Camera-type eye (tissue), 1 donor: ENCODE results near the gene SLC22A4. TPM values are rescaled to one million over a fixed set of nuclear protein-coding genes. Genes with fewer than 3 reads are reported as not detected.

ENCODE experiments used
- total RNA-seq: library from RNA; depleted of rRNA; stranded (reverse); fragments of >200 nt; gene quantifications from one replicate; pipeline ENCODE4 v1.2.3, GENCODE V29; 2014

SLC22A4 gene
- 4.0 TPM for total RNA-seq

DNA sequence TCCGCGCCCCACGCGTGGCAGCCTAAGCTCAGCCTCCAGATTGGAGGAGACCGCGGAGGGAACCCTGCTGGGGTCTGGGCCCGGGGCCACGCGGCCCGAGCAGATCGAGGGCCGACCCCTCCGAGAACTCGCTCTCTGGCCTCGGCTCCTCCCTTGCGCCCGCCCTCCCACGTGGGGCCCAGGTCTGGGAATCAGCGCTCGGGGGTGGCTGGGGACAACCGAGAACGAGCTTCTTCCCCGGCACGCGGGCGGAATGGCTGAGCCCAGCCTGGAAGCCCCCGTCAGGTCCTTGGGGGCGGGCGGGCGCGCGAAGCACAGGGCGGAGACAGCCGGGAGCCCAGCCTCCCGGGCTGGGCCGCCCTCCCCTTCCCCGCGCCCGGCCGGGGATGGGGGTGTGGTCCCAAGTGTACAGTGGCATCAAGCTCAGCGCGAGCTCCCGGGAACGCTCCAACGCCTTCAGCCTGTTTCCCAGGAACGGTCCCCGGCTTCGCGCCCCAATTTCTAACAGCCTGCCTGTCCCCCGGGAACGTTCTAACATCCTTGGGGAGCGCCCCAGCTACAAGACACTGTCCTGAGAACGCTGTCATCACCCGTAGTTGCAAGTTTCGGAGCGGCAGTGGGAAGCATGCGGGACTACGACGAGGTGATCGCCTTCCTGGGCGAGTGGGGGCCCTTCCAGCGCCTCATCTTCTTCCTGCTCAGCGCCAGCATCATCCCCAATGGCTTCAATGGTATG is at the start of gene SLC22A4:
TSS of gene SLC22A4 (plus strand) at position 403 of the 736 bp plus-strand sequence. CDS start at position 626, 223 bp downstream.

DNA sequence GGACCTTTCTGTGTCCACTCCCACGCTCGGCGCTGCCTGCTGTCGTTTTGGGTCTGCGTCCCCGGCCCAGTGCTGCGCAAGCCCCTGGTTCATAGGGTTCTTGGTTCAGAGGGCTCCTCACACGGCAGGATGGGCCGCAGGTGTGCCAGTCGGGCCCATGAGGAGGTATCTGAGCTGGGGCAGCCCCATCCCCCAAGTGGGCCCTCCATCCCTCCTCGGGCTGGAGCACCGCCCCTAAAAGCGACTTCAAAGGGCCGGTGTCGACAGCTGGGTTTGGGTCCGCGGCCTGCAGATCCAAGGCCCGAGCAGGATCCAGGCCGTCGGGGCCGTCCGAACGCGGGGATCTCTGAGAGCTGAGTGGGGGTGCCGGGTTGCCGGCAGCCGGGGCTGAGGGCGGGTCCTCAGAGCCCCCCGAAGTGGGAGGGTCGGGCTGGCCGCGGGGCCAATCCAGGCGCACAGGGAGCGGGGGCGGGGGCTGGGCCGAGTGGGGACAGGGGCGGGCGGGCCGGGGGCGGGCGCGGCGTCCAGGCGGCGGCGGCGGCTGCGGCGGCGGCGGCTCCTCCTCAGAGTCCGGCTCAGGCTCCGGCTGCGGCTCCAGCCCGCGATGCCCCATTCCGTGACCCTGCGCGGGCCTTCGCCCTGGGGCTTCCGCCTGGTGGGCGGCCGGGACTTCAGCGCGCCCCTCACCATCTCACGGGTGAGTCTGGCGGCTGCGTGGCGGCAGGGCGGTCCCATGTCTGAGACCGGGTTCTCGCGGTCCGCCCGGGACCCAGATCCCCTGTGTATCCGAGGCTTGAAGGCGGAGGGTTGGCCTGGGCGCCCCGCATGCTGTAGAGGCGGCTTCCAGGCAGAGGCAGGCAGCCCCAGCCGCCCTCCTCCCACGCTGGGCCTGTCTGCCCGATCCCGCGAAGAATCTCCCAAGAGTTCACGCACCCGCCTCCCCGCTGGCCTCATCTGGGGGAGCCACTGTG is 36.8 kb upstream of the SLC22A4 start, which contains the start of gene PDLIM4:
TSS of gene PDLIM4 (plus strand) at position 566 of the 971 bp plus-strand sequence. CDS start at position 605, 39 bp downstream.

DNA sequence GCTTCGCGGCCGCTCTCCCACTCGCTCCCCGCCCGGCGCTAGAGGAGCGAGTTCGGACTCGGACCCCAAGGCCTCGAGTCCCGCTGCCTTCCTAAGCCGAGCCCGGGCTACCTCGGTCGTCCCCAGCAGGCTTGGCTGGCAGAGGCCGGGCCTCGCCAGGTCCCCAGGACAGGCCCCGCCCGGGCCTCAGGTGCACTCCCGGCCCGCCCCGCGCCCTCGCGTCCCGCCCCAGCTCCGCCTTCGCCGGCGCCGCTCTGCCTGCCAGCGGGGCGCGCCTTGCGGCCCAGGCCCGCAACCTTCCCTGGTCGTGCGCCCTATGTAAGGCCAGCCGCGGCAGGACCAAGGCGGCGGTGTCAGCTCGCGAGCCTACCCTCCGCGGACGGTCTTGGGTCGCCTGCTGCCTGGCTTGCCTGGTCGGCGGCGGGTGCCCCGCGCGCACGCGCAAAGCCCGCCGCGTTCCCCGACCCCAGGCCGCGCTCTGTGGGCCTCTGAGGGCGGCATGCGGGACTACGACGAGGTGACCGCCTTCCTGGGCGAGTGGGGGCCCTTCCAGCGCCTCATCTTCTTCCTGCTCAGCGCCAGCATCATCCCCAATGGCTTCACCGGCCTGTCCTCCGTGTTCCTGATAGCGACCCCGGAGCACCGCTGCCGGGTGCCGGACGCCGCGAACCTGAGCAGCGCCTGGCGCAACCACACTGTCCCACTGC is 75.4 kb downstream of the SLC22A4 start, which contains the start of gene SLC22A5:
TSS of gene SLC22A5 (plus strand) at position 237 of the 707 bp plus-strand sequence. CDS start at position 500, 263 bp downstream.

Other genes with a start within 250 kb of the SLC22A4 start
- gene IL3, start 233.7 kb upstream of the SLC22A4 start, total RNA-seq, result not detected
- not detected for gene CSF2, start 220.6 kb upstream of the SLC22A4 start, total RNA-seq
- gene P4HA2, start 66.5 kb upstream of the SLC22A4 start, total RNA-seq, result 61.8 TPM
- gene PDLIM4, start 36.7 kb upstream of the SLC22A4 start, total RNA-seq, result 15.4 TPM
- gene SLC22A5, start 75.3 kb downstream of the SLC22A4 start, total RNA-seq, result 10.5 TPM
- 11.2 TPM for gene IRF1, start 196.4 kb downstream of the SLC22A4 start, total RNA-seq
- not detected for gene IL5, start 249.1 kb downstream of the SLC22A4 start, total RNA-seq